CD4-positive, alpha-beta memory T cell (primary cell): ENCODE results near the gene MYO7A. TPM values are rescaled to one million over a fixed set of nuclear protein-coding genes. Genes with fewer than 3 reads are reported as not detected.

Source experiments
- CTCF ChIA-PET: fragments of 350-600 bp; sonication (Branson Sonifier 250); formaldehyde crosslinking; loops from one replicate; lab custom pipeline; 2021; ENCODE audit warnings: inconsistent platforms; ENCODE audit not compliant: partially characterized antibody; lab: Charles Lee
- POLR2A ChIA-PET: fragments of 350-600 bp; sonication (Branson Sonifier 250); formaldehyde crosslinking; loops from one replicate; lab custom pipeline; 2021; ENCODE audit not compliant: partially characterized antibody; lab: Charles Lee
- DNase-seq, 5 donors: peaks; one replicate each; pipeline versions ENCODE4 v3.0.0 to v3.0.0-alpha.2; 2020 to 2022; ENCODE audit warnings: mixed read lengths in 1 of 5
- H3K27ac ChIP-seq: one replicate; pipeline ENCODE4 v1.7.0; 2013; ENCODE audit warnings: low read depth, low read length
- H3K27me3 ChIP-seq: 2 replicates; pipeline ENCODE4 v1.7.0; 2013; ENCODE audit warnings: mild to moderate bottlenecking, low read length, moderate library complexity; ENCODE audit not compliant: insufficient read depth
- H3K36me3 ChIP-seq: 2 replicates; pipeline ENCODE4 v1.7.0; 2013; ENCODE audit warnings: mild to moderate bottlenecking, low read length, moderate library complexity; ENCODE audit not compliant: insufficient read depth
- H3K4me1 ChIP-seq: 2 replicates; pipeline ENCODE4 v1.7.0; 2013; ENCODE audit warnings: mild to moderate bottlenecking, low read length, moderate library complexity; ENCODE audit not compliant: insufficient read depth
- H3K4me3 ChIP-seq, 2 donors: one replicate each; pipeline ENCODE4 v1.7.0; 2013; ENCODE audit warnings: low read length in 2 of 2, mild to moderate bottlenecking in 1 of 2
- H3K9me3 ChIP-seq, 2 donors: one replicate each; pipeline ENCODE4 v1.7.0; 2013; ENCODE audit warnings: low read length in 2 of 2, control low read depth in 1 of 2; ENCODE audit not compliant: control insufficient read depth in 1 of 2
- H3K27ac Mint-ChIP-seq, 7 donors: one replicate each; pipeline ENCODE4 v1.8.0; 2020 to 2021; ENCODE audit warnings: mixed read lengths in 7 of 7, mild to moderate bottlenecking in 6 of 7, inconsistent platforms in 3 of 7, moderate library complexity in 3 of 7
- H3K27me3 Mint-ChIP-seq, 2 donors: one replicate each; pipeline ENCODE4 v1.8.0; 2020 to 2021; ENCODE audit warnings: mixed read lengths in 2 of 2
- H3K36me3 Mint-ChIP-seq, 2 donors: one replicate each; pipeline ENCODE4 v1.8.0; 2020 to 2021; ENCODE audit warnings: mixed read lengths in 2 of 2, inconsistent platforms in 1 of 2, mild to moderate bottlenecking in 1 of 2
- H3K4me1 Mint-ChIP-seq, 4 donors: one replicate each; pipeline ENCODE4 v1.8.0; 2020 to 2021; ENCODE audit warnings: mixed read lengths in 4 of 4, mild to moderate bottlenecking in 1 of 4
- H3K4me3 Mint-ChIP-seq, 8 donors: one replicate each; pipeline ENCODE4 v1.8.0; 2020 to 2021; ENCODE audit warnings: mixed read lengths in 8 of 8, mild to moderate bottlenecking in 7 of 8, moderate library complexity in 6 of 8, inconsistent platforms in 3 of 8
- H3K9me3 Mint-ChIP-seq, 8 donors: one replicate each; pipeline ENCODE4 v1.8.0; 2020 to 2021; ENCODE audit warnings: mixed read lengths in 8 of 8, mild to moderate bottlenecking in 5 of 8, inconsistent platforms in 3 of 8, moderate library complexity in 1 of 8
- intact Hi-C: fragments of 100-400 bp; cut with micrococcal nuclease; formaldehyde crosslinking; loops from one replicate; pipeline ENCODE4 v1.15.1; 2023
- polyA plus RNA-seq, 2 donors: library from polyadenylated mRNA; unstranded; fragments of 300-500 nt; fragmentation: Illumina TruSeq; gene quantifications; one replicate each; pipeline ENCODE4 v1.2.3, GENCODE V29; 2021
- total RNA-seq, 2 experiments: library from RNA; stranded (reverse); gene quantifications; one replicate each; pipeline ENCODE4 v1.2.3, GENCODE V29; 2021

Gene MYO7A
- total and polyA plus RNA-seq, 4 experiments from 2014 or later, result 0.20 to 0.47 (median 0.24) TPM; not detected in 1

DNA sequence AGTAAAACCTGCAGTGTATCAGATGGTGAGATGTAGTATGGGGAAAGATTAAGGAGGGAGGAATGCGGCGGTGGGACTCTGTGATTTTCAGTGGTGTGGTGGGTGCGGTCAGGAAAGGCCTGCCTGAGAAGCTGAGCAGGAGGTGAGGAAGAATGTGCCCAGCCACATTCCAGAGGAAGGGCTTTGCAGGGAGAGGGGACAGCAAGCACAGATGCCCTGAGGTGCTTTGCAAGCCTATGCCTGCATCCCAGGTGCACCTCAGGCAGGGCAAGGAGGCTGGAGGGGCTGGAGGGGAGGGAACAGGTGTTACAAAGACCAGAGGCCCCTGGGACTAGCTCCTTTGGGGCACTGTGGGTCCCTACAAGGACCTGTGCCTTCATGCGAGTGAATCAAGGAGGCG, 42.1 kb downstream of the MYO7A start:
- intact Hi-C loops, result no loop called here
- Mint-ChIP-seq H3K36me3 (no peaks in the 10 kb centered on the region), H3K4me3 (no peak overlapping the region), H3K4me1 (peaks cover 0 to 1% (median 0%) of the 10 kb centered on the region in 4 donors), H3K27ac (peak overlapping the region in 1 of 7 donors; percentile 19), H3K9me3 (no peaks in the 10 kb centered on the region), H3K27me3 (no peaks in the 10 kb centered on the region)
- Histone ChIP-seq H3K27ac (no peak overlapping the region), H3K4me3 (no peak overlapping the region), H3K4me1 (no peaks in the 10 kb centered on the region), H3K27me3 (no peaks in the 10 kb centered on the region), H3K36me3 (no peaks in the 10 kb centered on the region), H3K9me3 (no peaks in the 10 kb centered on the region)
- POLR2A ChIA-PET, result no interaction called here
- no peak for DNase-seq
- CTCF ChIA-PET, result no interaction called here

DNA sequence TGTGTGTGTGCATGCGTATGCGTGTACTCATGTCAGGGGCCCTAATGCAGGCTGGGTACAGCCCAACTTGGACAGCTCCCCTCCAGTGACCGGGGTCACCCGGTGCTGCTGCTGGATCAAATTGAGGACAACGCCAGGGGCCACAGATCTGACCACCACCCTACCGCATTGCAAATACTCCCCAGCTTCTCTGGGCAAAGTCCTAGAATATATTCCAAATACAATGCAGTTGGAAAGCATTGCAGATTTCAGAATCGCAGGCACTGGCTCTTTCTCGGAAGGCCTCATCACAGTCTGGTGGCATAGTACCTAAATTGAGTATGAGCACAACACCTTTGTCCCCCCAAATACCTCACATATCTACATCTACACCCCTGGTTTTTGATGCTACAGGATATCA, 43.2 kb downstream of the MYO7A start:
- Histone ChIP-seq H3K27me3 (no peaks in the 10 kb centered on the region), H3K4me3 (no peak overlapping the region), H3K4me1 (no peaks in the 10 kb centered on the region), H3K36me3 (no peaks in the 10 kb centered on the region), H3K9me3 (no peaks in the 10 kb centered on the region), H3K27ac (no peak overlapping the region)
- intact Hi-C loops, result no loop called here
- no peak overlapping the region for H3K27ac Mint-ChIP-seq
- no peaks in the 10 kb centered on the region for H3K9me3 Mint-ChIP-seq
- H3K36me3 Mint-ChIP-seq, result no peaks in the 10 kb centered on the region
- POLR2A ChIA-PET, result no interaction called here
- no peak overlapping the region for H3K4me3 Mint-ChIP-seq
- CTCF ChIA-PET, result no interaction called here
- DNase-seq, result no peak
- H3K27me3 Mint-ChIP-seq, result no peaks in the 10 kb centered on the region
- peaks cover 0 to 1% (median 0%) of the 10 kb centered on the region in 4 donors for H3K4me1 Mint-ChIP-seq

DNA sequence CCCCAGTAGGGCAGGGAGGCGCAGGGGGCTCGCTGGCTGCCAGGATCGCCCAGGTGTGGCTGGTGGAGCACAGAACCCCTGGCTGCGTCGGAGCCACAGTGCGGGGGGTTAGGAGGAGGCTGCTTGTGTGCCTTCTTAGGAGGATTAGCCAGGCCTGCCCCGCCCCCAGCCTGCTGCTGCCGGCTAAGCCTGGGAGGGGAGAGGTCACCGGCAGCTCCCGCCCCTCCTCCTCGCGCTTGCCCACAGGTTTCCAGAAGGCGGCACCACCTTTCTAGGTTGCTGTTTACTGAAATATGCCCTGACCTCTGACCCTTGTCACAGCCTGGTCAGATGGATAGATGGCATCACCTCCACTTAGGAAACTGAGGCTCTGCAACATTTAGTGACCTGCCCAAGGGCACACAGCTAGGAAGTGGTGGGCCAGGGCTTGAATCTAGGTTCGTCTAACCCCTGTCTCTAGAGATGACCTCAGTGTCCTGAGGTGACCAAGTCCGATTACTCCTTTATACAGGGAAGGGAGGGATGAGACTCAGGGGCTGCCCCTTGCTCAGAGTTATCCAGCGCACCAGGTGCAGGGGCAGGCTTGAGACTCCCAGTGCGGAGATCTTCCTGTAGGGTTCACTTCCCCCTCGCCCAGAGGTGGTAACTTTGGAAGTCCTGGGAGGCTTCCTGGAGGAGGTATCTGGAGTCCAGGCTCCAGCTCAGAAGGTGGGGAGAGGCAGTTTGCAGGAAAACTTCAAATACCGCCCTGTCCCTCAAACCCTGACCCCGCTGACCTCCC, 44.0 kb downstream of the MYO7A start:
- H3K4me1 ChIP-seq, result no peaks in the 10 kb centered on the region
- H3K36me3 ChIP-seq, result no peaks in the 10 kb centered on the region
- DNase-seq, result no peak
- H3K9me3 Mint-ChIP-seq, result no peaks in the 10 kb centered on the region
- H3K36me3 Mint-ChIP-seq, result no peaks in the 10 kb centered on the region
- H3K4me3 Mint-ChIP-seq, result no peak overlapping the region
- ChIA-PET POLR2A (no interaction called here), CTCF (no interaction called here)
- no peak overlapping the region for H3K27ac ChIP-seq
- no peak overlapping the region for H3K27ac Mint-ChIP-seq
- no peaks in the 10 kb centered on the region for H3K27me3 Mint-ChIP-seq
- no peaks in the 10 kb centered on the region for H3K27me3 ChIP-seq
- no peaks in the 10 kb centered on the region for H3K9me3 ChIP-seq
- H3K4me3 ChIP-seq, result no peak overlapping the region
- peaks cover 0 to 1% (median 0%) of the 10 kb centered on the region in 4 donors for H3K4me1 Mint-ChIP-seq
- intact Hi-C loops, result no loop called here

DNA sequence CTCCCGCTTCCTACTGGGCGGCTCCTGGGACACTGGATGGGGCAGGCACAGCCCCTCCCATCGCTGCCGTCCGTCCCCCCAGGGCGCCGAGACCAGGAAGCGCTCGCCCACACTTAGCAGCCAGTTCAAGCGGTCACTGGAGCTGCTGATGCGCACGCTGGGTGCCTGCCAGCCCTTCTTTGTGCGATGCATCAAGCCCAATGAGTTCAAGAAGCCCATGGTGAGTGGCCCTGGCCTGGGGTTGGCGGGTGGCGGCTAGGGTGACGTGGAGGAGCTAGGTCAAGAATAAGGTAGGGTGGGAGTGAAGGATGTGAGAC, 44.6 kb downstream of the MYO7A start:
- DNase-seq, result no peak
- Mint-ChIP-seq H3K27ac (no peak overlapping the region), H3K27me3 (no peaks in the 10 kb centered on the region), H3K9me3 (no peaks in the 10 kb centered on the region), H3K4me1 (peaks cover 0 to 1% (median 0%) of the 10 kb centered on the region in 4 donors), H3K36me3 (no peaks in the 10 kb centered on the region), H3K4me3 (no peak overlapping the region)
- H3K27me3 ChIP-seq, result no peaks in the 10 kb centered on the region
- intact Hi-C loops, result no loop called here
- no peaks in the 10 kb centered on the region for H3K9me3 ChIP-seq
- no peaks in the 10 kb centered on the region for H3K4me1 ChIP-seq
- H3K27ac ChIP-seq, result no peak overlapping the region
- H3K36me3 ChIP-seq, result no peaks in the 10 kb centered on the region
- no peak overlapping the region for H3K4me3 ChIP-seq
- ChIA-PET CTCF (no interaction called here), POLR2A (no interaction called here)

DNA sequence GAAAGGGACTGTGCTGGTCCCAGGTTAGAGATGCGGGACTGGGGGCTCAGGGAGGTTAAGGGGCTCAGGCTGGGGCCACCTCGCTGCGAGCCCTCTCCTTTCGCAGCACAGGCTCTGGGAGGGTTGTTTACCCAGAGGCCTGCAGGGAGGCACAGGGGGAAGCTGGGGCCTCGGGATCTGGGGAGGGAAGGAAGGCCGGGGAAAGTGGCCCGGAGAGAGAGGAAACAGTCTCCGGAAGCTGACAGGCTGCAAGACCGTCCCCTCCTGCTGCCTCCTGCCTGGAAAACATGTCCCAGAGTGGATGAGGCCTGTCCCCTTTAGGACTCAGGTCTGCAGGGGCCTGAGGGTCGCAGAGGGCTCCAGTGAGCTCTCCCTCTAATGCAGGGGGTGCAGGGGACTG, 45.4 kb downstream of the MYO7A start:
- DNase-seq, result no peak
- Mint-ChIP-seq H3K27me3 (no peaks in the 10 kb centered on the region), H3K27ac (no peak overlapping the region), H3K9me3 (peaks cover 0 to 2% (median 0%) of the 10 kb centered on the region in 8 donors), H3K36me3 (no peaks in the 10 kb centered on the region), H3K4me3 (no peak overlapping the region), H3K4me1 (no peaks in the 10 kb centered on the region)
- Histone ChIP-seq H3K4me3 (no peak overlapping the region), H3K27ac (no peak overlapping the region), H3K9me3 (no peaks in the 10 kb centered on the region), H3K36me3 (no peaks in the 10 kb centered on the region), H3K27me3 (no peaks in the 10 kb centered on the region), H3K4me1 (no peaks in the 10 kb centered on the region)
- ChIA-PET CTCF (no interaction called here), POLR2A (no interaction called here)
- intact Hi-C loops, result no loop called here

DNA sequence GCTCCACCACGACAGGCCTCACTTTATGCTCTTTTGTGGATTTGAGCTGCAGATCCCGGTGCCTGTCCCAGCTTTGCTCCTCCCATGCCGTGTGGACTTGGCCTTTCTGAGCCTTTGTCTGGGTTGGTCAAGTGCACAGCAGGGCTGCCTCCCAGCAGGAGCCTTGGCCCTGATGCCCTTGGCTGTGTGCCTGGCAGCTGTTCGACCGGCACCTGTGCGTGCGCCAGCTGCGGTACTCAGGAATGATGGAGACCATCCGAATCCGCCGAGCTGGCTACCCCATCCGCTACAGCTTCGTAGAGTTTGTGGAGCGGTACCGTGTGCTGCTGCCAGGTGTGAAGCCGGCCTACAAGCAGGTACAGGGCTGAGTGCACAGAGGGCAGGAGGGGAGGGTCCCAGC, 46.5 kb downstream of the MYO7A start:
- CTCF ChIA-PET, result interaction anchor here (0.7 kb wide), 1 partner anchor 11 kb away, joined by 3 read pairs; no protein-coding TSS in a partner anchor
- Histone ChIP-seq H3K36me3 (no peaks in the 10 kb centered on the region), H3K4me3 (no peak overlapping the region), H3K27ac (no peak overlapping the region), H3K9me3 (no peaks in the 10 kb centered on the region), H3K4me1 (no peaks in the 10 kb centered on the region), H3K27me3 (no peaks in the 10 kb centered on the region)
- Mint-ChIP-seq H3K36me3 (no peaks in the 10 kb centered on the region), H3K27ac (no peak overlapping the region), H3K27me3 (no peaks in the 10 kb centered on the region), H3K9me3 (peaks cover 0 to 2% (median 0%) of the 10 kb centered on the region in 8 donors), H3K4me1 (no peaks in the 10 kb centered on the region), H3K4me3 (no peak overlapping the region)
- no peak for DNase-seq
- POLR2A ChIA-PET, result no interaction called here
- intact Hi-C loops, result no loop called here

DNA sequence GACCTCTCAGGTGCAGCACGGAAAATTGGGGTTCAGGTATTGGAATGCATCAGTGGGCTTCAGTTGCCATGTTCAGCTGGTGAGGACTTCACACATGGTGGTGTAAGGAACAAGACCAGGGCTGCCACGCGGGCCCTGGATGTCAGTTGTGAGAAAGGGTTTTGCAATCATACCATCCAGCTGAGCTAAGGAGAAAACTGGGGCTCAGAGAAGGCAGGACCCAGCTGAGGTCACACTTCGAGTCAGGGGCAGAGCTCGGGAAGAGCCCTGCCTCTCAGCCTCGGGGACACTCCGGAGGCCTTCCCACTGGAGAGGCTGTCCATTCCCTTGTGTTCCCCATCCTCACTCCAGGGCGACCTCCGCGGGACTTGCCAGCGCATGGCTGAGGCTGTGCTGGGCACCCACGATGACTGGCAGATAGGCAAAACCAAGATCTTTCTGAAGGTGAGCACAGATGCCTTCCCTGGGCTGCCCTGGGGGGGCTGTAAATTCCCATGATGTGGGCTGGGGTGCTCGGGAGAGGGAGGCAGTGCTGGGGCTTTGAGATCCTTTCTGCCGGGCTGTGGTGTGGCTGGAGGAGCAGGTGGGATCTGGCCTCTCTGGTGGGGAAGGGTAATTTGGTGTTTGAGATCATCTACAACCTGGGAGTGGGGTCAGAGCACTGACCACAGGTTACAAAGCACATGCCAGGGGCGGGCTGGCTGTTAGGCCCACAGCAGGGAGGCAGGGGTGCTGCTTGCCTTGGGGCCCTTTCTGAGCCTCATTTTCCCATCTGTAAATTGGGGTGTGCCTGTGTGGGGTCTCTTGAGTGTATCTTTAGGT, 47.2 kb downstream of the MYO7A start:
- DNase-seq, result no peak
- no peaks in the 10 kb centered on the region for H3K36me3 ChIP-seq
- Mint-ChIP-seq H3K27ac (no peak overlapping the region), H3K36me3 (no peaks in the 10 kb centered on the region), H3K4me3 (no peak overlapping the region), H3K9me3 (peaks cover 0 to 2% (median 0%) of the 10 kb centered on the region in 8 donors), H3K4me1 (no peaks in the 10 kb centered on the region), H3K27me3 (no peaks in the 10 kb centered on the region)
- ChIA-PET CTCF (interaction anchor here (0.7 kb wide), 1 partner anchor 11 kb away, joined by 3 read pairs; no protein-coding TSS in a partner anchor), POLR2A (no interaction called here)
- H3K27ac ChIP-seq, result no peak overlapping the region
- H3K4me1 ChIP-seq, result no peaks in the 10 kb centered on the region
- H3K4me3 ChIP-seq, result no peak overlapping the region
- intact Hi-C loops, result no loop called here
- no peaks in the 10 kb centered on the region for H3K27me3 ChIP-seq
- H3K9me3 ChIP-seq, result no peaks in the 10 kb centered on the region
